HG03521 (cell line): ENCODE measurements around the gene FXYD7.
"Not testable (repeated sequence)": the region's sequence is repeated elsewhere in the genome, so short reads cannot be mapped to it uniquely, and the experiment has no call there.

Source experiments
- ATAC-seq: cut with Tn5 transposase; IDR thresholded peaks from one replicate; pipeline ENCODE4 v1.9.1; 2021; ENCODE audit warnings: mild to moderate bottlenecking, moderate library complexity; ENCODE audit not compliant: unreplicated experiment

Gene FXYD7

GRCh38 chr19:35194012-35194984 is 51.2 kb downstream of the FXYD7 start:
- ATAC-seq = no peak

- no peak for ATAC-seq
Observed at GRCh38 chr19:35195830-35196229, 52.8 kb downstream of the FXYD7 start.

GRCh38 chr19:35196861-35197260 is 53.8 kb downstream of the FXYD7 start:
- ATAC-seq = not testable (repeated sequence)

GRCh38 chr19:35199481-35199880 is 56.4 kb downstream of the FXYD7 start:
- no peak for ATAC-seq

- ATAC-seq = no peak
Observed at GRCh38 chr19:35202722-35203688, 60.0 kb downstream of the FXYD7 start.
